ENCODE results near the gene KRT6A.
"Not testable (repeated sequence)": the region's sequence is repeated elsewhere in the genome, so short reads cannot be mapped to it uniquely, and the experiment has no call there.

KRT6A gene

GRCh38 chr12:52502877-52503276 lies 9.8 kb upstream of the KRT6A start:
- no peak for DNase-seq (ENCODE audit: low read depth in 2 of 2)

- no peak for DNase-seq (ENCODE audit: low read depth in 2 of 2)
Measured at GRCh38 chr12:52501490-52501889, 8.4 kb upstream of the KRT6A start.

- DNase-seq (ENCODE audit: low read depth in 2 of 2), result not testable (repeated sequence)
Measured at GRCh38 chr12:52500574-52500973, 7.5 kb upstream of the KRT6A start.

- DNase-seq (ENCODE audit: low read depth in 2 of 2), result no peak
Measured at GRCh38 chr12:52499806-52500560, 6.9 kb upstream of the KRT6A start.

- DNase-seq (ENCODE audit: low read depth in 2 of 2), result no peak
Measured at GRCh38 chr12:52498946-52499345, 5.9 kb upstream of the KRT6A start.

- DNase-seq (ENCODE audit: low read depth in 2 of 2), result no peak
Measured at GRCh38 chr12:52497975-52498374, 4.9 kb upstream of the KRT6A start.

- no peak for DNase-seq (ENCODE audit: low read depth in 2 of 2)
Measured at GRCh38 chr12:52496590-52497071, 3.6 kb upstream of the KRT6A start.

- no peak for DNase-seq (ENCODE audit: low read depth in 2 of 2)
Measured at GRCh38 chr12:52496054-52496453, 3.0 kb upstream of the KRT6A start.

GRCh38 chr12:52495389-52495788 lies 2.3 kb upstream of the KRT6A start:
- DNase-seq (ENCODE audit: low read depth in 2 of 2), result no peak

GRCh38 chr12:52494518-52494917 lies 1.5 kb upstream of the KRT6A start:
- DNase-seq (ENCODE audit: low read depth in 2 of 2), result no peak

GRCh38 chr12:52494100-52494499 lies 1.0 kb upstream of the KRT6A start:
- no peak for DNase-seq (ENCODE audit: low read depth in 2 of 2)

GRCh38 chr12:52492405-52492804 lies 652 bp downstream of the KRT6A start:
- not testable (repeated sequence) for DNase-seq (ENCODE audit: low read depth in 2 of 2)

- DNase-seq (ENCODE audit: low read depth in 2 of 2), result not testable (repeated sequence)
Measured at GRCh38 chr12:52491495-52491894, 1.6 kb downstream of the KRT6A start.

- DNase-seq (ENCODE audit: low read depth in 2 of 2), result no peak
Measured at GRCh38 chr12:52488736-52489135, 4.3 kb downstream of the KRT6A start.

GRCh38 chr12:52487744-52488443 lies 5.2 kb downstream of the KRT6A start:
- DNase-seq (ENCODE audit: low read depth in 2 of 2), result not testable (repeated sequence)

GRCh38 chr12:52487211-52487610 lies 5.8 kb downstream of the KRT6A start:
- no peak for DNase-seq (ENCODE audit: low read depth in 2 of 2)

- DNase-seq (ENCODE audit: low read depth in 2 of 2), result no peak
Measured at GRCh38 chr12:52486166-52487105, 6.6 kb downstream of the KRT6A start.

- no peak for DNase-seq (ENCODE audit: low read depth in 2 of 2)
Measured at GRCh38 chr12:52480073-52480472, 13.0 kb downstream of the KRT6A start.

GRCh38 chr12:52477651-52478050 lies 15.4 kb downstream of the KRT6A start:
- no peak for DNase-seq (ENCODE audit: low read depth in 2 of 2)

- DNase-seq (ENCODE audit: low read depth in 2 of 2), result no peak
Measured at GRCh38 chr12:52474212-52474611, 18.8 kb downstream of the KRT6A start.

- no peak for DNase-seq (ENCODE audit: low read depth in 2 of 2)
Measured at GRCh38 chr12:52473768-52474167, 19.3 kb downstream of the KRT6A start, which contains the start of gene KRT6C. Gene KRT6C (minus strand): TSS chr12:52473805. CDS start chr12:52473737, 68 bp downstream.

GRCh38 chr12:52469853-52470252 lies 23.2 kb downstream of the KRT6A start:
- DNase-seq (ENCODE audit: low read depth in 2 of 2), result no peak

Measured in stimulated activated CD4-positive, alpha-beta T cell treated with anti-CD3 and anti-CD28 coated beads, Interleukin-15, amount 100 ng/mL, for 48 hours (primary cell).